Body of pancreas (tissue), 4 donors: ENCODE measurements around the gene AOAH.

Experiments used
- POLR2A ChIP-seq, 3 donors: fragments of 450-650 bp; IDR thresholded peaks; one replicate each; pipeline ENCODE4 v1.6.1; 2016; ENCODE audit warnings: antibody characterized with exemption in 3 of 3, mild to moderate bottlenecking in 2 of 3
- TF ChIP-seq, protein P1 (sequence below), 7 experiments: fragments of 450-650 bp in 4 of 7; fragments of 200-600 bp in 3 of 7; sonication (generic) in 3 of 7; IDR thresholded peaks; one replicate each; pipeline ENCODE4 v1.5.1; 2016 to 2019; ENCODE audit warnings: antibody characterized with exemption in 7 of 7

DNA sequence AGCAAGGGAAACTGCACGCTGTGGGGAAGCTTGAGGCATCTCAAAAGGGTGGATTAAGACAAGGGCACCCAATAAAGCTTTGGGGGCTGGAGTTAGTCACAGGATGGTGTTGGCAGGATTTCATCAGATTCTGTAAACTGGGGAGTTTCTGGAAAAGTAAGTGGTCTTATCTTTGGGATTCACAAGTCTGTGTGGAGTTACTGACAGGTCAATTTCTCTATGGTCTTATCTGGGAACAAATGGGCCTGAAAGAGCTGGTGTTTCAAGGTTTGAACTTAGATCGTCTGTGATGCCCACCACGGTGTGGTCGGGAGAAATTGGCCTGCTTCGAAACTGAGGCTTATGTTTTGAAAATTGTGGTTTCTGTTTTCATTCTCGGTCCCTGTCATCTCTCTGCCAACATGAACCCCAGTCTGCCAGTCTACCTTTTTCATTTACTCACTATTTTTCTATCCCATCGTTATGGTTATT is 23.8 kb upstream of the AOAH start:
- TF ChIP-seq, protein P1, sequence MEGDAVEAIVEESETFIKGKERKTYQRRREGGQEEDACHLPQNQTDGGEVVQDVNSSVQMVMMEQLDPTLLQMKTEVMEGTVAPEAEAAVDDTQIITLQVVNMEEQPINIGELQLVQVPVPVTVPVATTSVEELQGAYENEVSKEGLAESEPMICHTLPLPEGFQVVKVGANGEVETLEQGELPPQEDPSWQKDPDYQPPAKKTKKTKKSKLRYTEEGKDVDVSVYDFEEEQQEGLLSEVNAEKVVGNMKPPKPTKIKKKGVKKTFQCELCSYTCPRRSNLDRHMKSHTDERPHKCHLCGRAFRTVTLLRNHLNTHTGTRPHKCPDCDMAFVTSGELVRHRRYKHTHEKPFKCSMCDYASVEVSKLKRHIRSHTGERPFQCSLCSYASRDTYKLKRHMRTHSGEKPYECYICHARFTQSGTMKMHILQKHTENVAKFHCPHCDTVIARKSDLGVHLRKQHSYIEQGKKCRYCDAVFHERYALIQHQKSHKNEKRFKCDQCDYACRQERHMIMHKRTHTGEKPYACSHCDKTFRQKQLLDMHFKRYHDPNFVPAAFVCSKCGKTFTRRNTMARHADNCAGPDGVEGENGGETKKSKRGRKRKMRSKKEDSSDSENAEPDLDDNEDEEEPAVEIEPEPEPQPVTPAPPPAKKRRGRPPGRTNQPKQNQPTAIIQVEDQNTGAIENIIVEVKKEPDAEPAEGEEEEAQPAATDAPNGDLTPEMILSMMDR (IDR thresholded peaks at IDR 0.05) = no peak
- TF ChIP-seq POLR2A (IDR thresholded peaks at IDR 0.05) = peak in 2 of 3 donors; percentile 5 to 33
